Measurements from ENCODE around the gene NONO. TPM values are rescaled to one million over a fixed set of nuclear protein-coding genes. Genes with fewer than 3 reads are reported as not detected.
"Not testable (repeated sequence)": the region's sequence is repeated elsewhere in the genome, so short reads cannot be mapped to it uniquely, and the experiment has no call there.

The NONO gene
- total and polyA plus RNA-seq, 7 experiments from 2014 or later = 184 to 488 (median 337) TPM

DNA sequence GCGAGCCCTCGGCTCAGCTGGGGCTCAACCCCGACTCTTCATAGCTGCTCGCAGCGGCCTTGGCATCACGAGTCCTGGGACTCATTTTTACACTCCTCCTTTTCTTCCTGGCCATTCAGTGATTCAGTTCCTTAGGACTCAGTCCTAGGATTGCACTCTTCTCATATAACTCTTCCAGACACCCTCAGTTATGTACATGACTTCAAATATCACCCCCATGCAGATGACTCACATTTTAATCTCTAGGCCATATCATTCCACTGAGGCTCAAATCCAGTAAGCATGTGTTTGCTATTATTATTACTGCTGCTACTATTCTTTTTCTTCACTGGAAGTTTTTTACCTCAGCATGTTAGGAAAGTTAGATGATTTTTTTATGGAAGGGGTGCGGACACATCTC lies 32.5 kb downstream of the NONO start:
- Mint-ChIP-seq H3K27me3 (no peaks in the 10 kb centered on the region), H3K4me3 (no peak overlapping the region), H3K36me3 (peaks cover 0 to 5% (median 0%) of the 10 kb centered on the region in 5 donors), H3K9me3 (no peaks in the 10 kb centered on the region), H3K27ac (peak overlapping the region in 4 of 9 donors; percentile 10 to 51 (median 44)), H3K4me1 (peaks cover 0 to 2% (median 0%) of the 10 kb centered on the region in 7 donors)
- intact Hi-C loops (cut with micrococcal nuclease) = no loop called here
- DNase-seq = no peak
- Histone ChIP-seq H3K27me3 (ENCODE audit: control insufficient read depth in 2 of 2, insufficient read depth in 2 of 2, low read length in 2 of 2) (no peaks in the 10 kb centered on the region), H3K4me1 (ENCODE audit: control insufficient read depth in 2 of 2, insufficient read depth in 2 of 2, low read length in 2 of 2) (no peaks in the 10 kb centered on the region), H3K4me3 (ENCODE audit: low read length) (no peak overlapping the region), H3K27ac (ENCODE audit: low read depth, low read length) (no peak overlapping the region), H3K9me3 (ENCODE audit: control insufficient read depth in 2 of 3, low read length in 3 of 3) (no peaks in the 10 kb centered on the region), H3K36me3 (ENCODE audit: control insufficient read depth in 2 of 3, insufficient read depth in 3 of 3, low read length in 3 of 3) (no peaks in the 10 kb centered on the region)
- POLR2A ChIA-PET = no interaction called here
- CTCF ChIA-PET = no interaction called here
- ATAC-seq = no peak

GRCh38 chrX:71316959-71317358 lies 33.5 kb downstream of the NONO start:
- H3K9me3 ChIP-seq (ENCODE audit: control insufficient read depth in 2 of 3, low read length in 3 of 3); H3K36me3 ChIP-seq (ENCODE audit: control insufficient read depth in 2 of 3, insufficient read depth in 3 of 3, low read length in 3 of 3); H3K27ac ChIP-seq (ENCODE audit: low read depth, low read length); H3K27me3 ChIP-seq (ENCODE audit: control insufficient read depth in 2 of 2, insufficient read depth in 2 of 2, low read length in 2 of 2); H3K27me3 Mint-ChIP-seq; H3K36me3 Mint-ChIP-seq; H3K9me3 Mint-ChIP-seq; H3K4me1 Mint-ChIP-seq; H3K4me3 ChIP-seq (ENCODE audit: low read length); intact Hi-C loops (cut with micrococcal nuclease); POLR2A ChIA-PET; H3K4me1 ChIP-seq (ENCODE audit: control insufficient read depth in 2 of 2, insufficient read depth in 2 of 2, low read length in 2 of 2); CTCF ChIA-PET; H3K4me3 Mint-ChIP-seq; ATAC-seq; DNase-seq: not testable (repeated sequence)
- H3K27ac Mint-ChIP-seq = peak overlapping the region in 1 of 9 donors; percentile 59

GRCh38 chrX:71320126-71320525 lies 36.7 kb downstream of the NONO start:
- Histone ChIP-seq H3K27ac (ENCODE audit: low read depth, low read length) (no peak overlapping the region), H3K9me3 (ENCODE audit: control insufficient read depth in 2 of 3, low read length in 3 of 3) (no peaks in the 10 kb centered on the region), H3K27me3 (ENCODE audit: control insufficient read depth in 2 of 2, insufficient read depth in 2 of 2, low read length in 2 of 2) (no peaks in the 10 kb centered on the region), H3K36me3 (ENCODE audit: control insufficient read depth in 2 of 3, insufficient read depth in 3 of 3, low read length in 3 of 3) (no peaks in the 10 kb centered on the region), H3K4me1 (ENCODE audit: control insufficient read depth in 2 of 2, insufficient read depth in 2 of 2, low read length in 2 of 2) (no peaks in the 10 kb centered on the region), H3K4me3 (ENCODE audit: low read length) (no peak overlapping the region)
- intact Hi-C loops (cut with micrococcal nuclease) = no loop called here
- ChIA-PET CTCF (no interaction called here), POLR2A (interaction anchor here (0.6 kb wide), 1 partner anchor 70 kb away, joined by 4 read pairs; no protein-coding TSS in a partner anchor)
- Mint-ChIP-seq H3K36me3 (peaks cover 0 to 11% (median 4%) of the 10 kb centered on the region in 5 donors), H3K4me1 (peaks cover 0 to 1% (median 0%) of the 10 kb centered on the region in 7 donors), H3K9me3 (peaks cover 0 to 3% (median 0%) of the 10 kb centered on the region in 11 donors), H3K4me3 (no peak overlapping the region), H3K27me3 (no peaks in the 10 kb centered on the region), H3K27ac (no peak overlapping the region)
- ATAC-seq (no peak), DNase-seq (no peak)

DNA sequence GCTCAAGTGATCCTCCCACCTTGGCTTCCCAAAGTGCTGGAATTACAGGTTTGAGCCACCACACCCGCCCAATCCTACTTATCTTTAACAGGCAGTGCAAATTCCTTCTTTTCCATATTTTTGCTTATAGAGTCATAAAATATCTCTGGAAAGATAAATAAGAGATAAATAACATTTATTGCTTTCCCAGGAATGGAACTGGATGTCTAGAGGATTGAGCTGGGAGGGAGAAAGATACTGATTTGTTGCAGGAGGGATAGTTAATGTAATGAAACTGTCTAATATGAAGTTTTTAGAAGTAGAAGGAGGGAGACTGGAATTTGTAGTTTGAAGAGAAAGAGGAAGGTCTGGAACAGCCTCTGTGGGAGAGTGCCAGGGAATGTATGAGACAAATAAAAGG lies 38.3 kb downstream of the NONO start:
- Histone ChIP-seq H3K4me3 (ENCODE audit: low read length) (no peak overlapping the region), H3K4me1 (ENCODE audit: control insufficient read depth in 2 of 2, insufficient read depth in 2 of 2, low read length in 2 of 2) (no peaks in the 10 kb centered on the region), H3K9me3 (ENCODE audit: control insufficient read depth in 2 of 3, low read length in 3 of 3) (peaks cover 0 to 1% (median 0%) of the 10 kb centered on the region in 3 experiments), H3K27ac (ENCODE audit: low read depth, low read length) (no peak overlapping the region), H3K27me3 (ENCODE audit: control insufficient read depth in 2 of 2, insufficient read depth in 2 of 2, low read length in 2 of 2) (no peaks in the 10 kb centered on the region), H3K36me3 (ENCODE audit: control insufficient read depth in 2 of 3, insufficient read depth in 3 of 3, low read length in 3 of 3) (no peaks in the 10 kb centered on the region)
- DNase-seq (no peak), ATAC-seq (no peak)
- H3K27me3 Mint-ChIP-seq = no peaks in the 10 kb centered on the region
- H3K4me1 Mint-ChIP-seq = peaks cover 0 to 1% (median 0%) of the 10 kb centered on the region in 7 donors
- no peak overlapping the region for H3K27ac Mint-ChIP-seq
- intact Hi-C loops (cut with micrococcal nuclease) = no loop called here
- ChIA-PET CTCF (no interaction called here), POLR2A (no interaction called here)
- peaks cover 0 to 5% (median 2%) of the 10 kb centered on the region in 11 donors for H3K9me3 Mint-ChIP-seq
- no peak overlapping the region for H3K4me3 Mint-ChIP-seq
- peaks cover 0 to 12% (median 6%) of the 10 kb centered on the region in 5 donors for H3K36me3 Mint-ChIP-seq

DNA sequence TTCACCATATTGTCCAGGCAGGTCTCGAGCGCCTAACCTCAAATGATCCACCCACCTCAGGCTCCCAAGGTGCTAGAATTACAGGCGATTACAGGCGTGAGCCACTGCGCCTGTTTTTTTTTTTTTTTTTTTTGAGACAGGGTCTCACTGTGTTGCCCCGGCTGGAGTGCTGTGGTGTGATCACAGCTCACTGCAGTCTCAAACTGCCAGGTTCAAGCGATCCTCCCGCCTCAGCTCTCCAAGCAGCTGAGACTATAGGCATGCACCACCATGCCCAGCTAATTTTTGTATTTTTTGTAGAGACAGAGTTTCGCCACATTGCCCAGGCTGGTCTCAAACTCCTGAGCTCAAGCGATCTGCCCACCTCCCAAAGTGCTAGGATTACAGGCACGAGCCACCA lies 41.0 kb downstream of the NONO start:
- H3K36me3 ChIP-seq (ENCODE audit: control insufficient read depth in 2 of 3, insufficient read depth in 3 of 3, low read length in 3 of 3); DNase-seq; intact Hi-C loops (cut with micrococcal nuclease); H3K4me3 Mint-ChIP-seq; H3K27me3 Mint-ChIP-seq; H3K27me3 ChIP-seq (ENCODE audit: control insufficient read depth in 2 of 2, insufficient read depth in 2 of 2, low read length in 2 of 2); H3K4me1 Mint-ChIP-seq; ATAC-seq; CTCF ChIA-PET; H3K4me3 ChIP-seq (ENCODE audit: low read length); H3K27ac Mint-ChIP-seq; H3K9me3 ChIP-seq (ENCODE audit: control insufficient read depth in 2 of 3, low read length in 3 of 3); H3K27ac ChIP-seq (ENCODE audit: low read depth, low read length); H3K9me3 Mint-ChIP-seq; H3K4me1 ChIP-seq (ENCODE audit: control insufficient read depth in 2 of 2, insufficient read depth in 2 of 2, low read length in 2 of 2): not testable (repeated sequence)
- peaks cover 0 to 15% (median 8%) of the 10 kb centered on the region in 5 donors for H3K36me3 Mint-ChIP-seq
- POLR2A ChIA-PET = interaction anchor here (0.6 kb wide), 1 partner anchor 183 kb away, joined by 4 read pairs; no protein-coding TSS in a partner anchor

- Mint-ChIP-seq H3K27ac (no peak overlapping the region), H3K27me3 (no peaks in the 10 kb centered on the region), H3K4me1 (peaks cover 0 to 1% (median 0%) of the 10 kb centered on the region in 7 donors), H3K9me3 (peaks cover 0 to 8% (median 5%) of the 10 kb centered on the region in 11 donors), H3K4me3 (no peak overlapping the region), H3K36me3 (peaks cover 0 to 15% (median 8%) of the 10 kb centered on the region in 5 donors)
- Histone ChIP-seq H3K36me3 (ENCODE audit: control insufficient read depth in 2 of 3, insufficient read depth in 3 of 3, low read length in 3 of 3) (no peaks in the 10 kb centered on the region), H3K4me1 (ENCODE audit: control insufficient read depth in 2 of 2, insufficient read depth in 2 of 2, low read length in 2 of 2) (no peaks in the 10 kb centered on the region), H3K27ac (ENCODE audit: low read depth, low read length) (no peak overlapping the region), H3K27me3 (ENCODE audit: control insufficient read depth in 2 of 2, insufficient read depth in 2 of 2, low read length in 2 of 2) (no peaks in the 10 kb centered on the region), H3K9me3 (ENCODE audit: control insufficient read depth in 2 of 3, low read length in 3 of 3) (peaks cover 0 to 5% (median 0%) of the 10 kb centered on the region in 3 experiments), H3K4me3 (ENCODE audit: low read length) (no peak overlapping the region)
- ChIA-PET POLR2A (no interaction called here), CTCF (no interaction called here)
- intact Hi-C loops (cut with micrococcal nuclease) = no loop called here
- DNase-seq (no peak), ATAC-seq (no peak)
These were observed 43.0 kb downstream of the NONO start for GRCh38 chrX:71326394-71326793.

DNA sequence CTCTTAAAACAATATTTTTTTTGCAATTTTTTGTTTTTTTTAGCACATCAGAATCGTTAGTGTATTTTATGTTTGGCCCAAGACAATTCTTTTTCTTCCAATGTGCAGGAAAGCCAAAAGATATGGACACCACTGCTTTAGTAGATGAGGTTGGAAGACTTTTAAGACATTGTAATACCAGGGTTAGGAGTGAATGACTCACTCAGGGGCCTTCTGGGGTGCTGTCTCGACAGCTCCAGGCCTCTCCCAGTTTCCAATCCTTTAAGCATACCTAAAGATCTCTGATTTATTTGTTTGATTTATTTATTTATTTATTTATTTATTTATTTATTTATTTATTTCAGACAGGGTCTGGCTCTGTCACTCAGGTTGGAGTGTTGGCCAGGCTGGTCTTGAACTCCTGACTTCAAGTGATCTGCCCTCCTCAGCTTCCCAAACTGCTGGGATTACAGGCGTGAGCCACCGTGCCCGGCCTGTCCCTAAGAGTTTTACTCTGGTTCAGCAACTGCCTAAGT lies 65.8 kb downstream of the NONO start:
- H3K36me3 ChIP-seq (ENCODE audit: control insufficient read depth in 2 of 3, insufficient read depth in 3 of 3, low read length in 3 of 3); DNase-seq; H3K27me3 Mint-ChIP-seq; H3K27ac Mint-ChIP-seq; H3K9me3 ChIP-seq (ENCODE audit: control insufficient read depth in 2 of 3, low read length in 3 of 3); H3K36me3 Mint-ChIP-seq; H3K4me3 ChIP-seq (ENCODE audit: low read length); H3K4me1 ChIP-seq (ENCODE audit: control insufficient read depth in 2 of 2, insufficient read depth in 2 of 2, low read length in 2 of 2); POLR2A ChIA-PET; H3K4me1 Mint-ChIP-seq; H3K27ac ChIP-seq (ENCODE audit: low read depth, low read length); ATAC-seq; H3K9me3 Mint-ChIP-seq; H3K27me3 ChIP-seq (ENCODE audit: control insufficient read depth in 2 of 2, insufficient read depth in 2 of 2, low read length in 2 of 2); H3K4me3 Mint-ChIP-seq; intact Hi-C loops (cut with micrococcal nuclease); CTCF ChIA-PET: not testable (repeated sequence)

Data from naive thymus-derived CD4-positive, alpha-beta T cell (primary cell).